AG09309 (cell line): ENCODE results near the gene YY1AP1.
"Not testable (repeated sequence)": the region's sequence is repeated elsewhere in the genome, so short reads cannot be mapped to it uniquely, and the experiment has no call there.

Experiments used
- DNase-seq: peaks from one replicate; pipeline ENCODE4 v3.0.0-alpha.2; 2010; ENCODE audit warnings: low read depth
- H3K4me3 ChIP-seq: 2 replicates; pipeline ENCODE4 v1.5.1; 2011; ENCODE audit warnings: mild to moderate bottlenecking, low read depth, low read length, moderate library complexity; ENCODE audit not compliant: control insufficient read depth
- CTCF ChIP-seq: IDR thresholded peaks from 2 replicates; pipeline ENCODE4 v1.5.1; 2011; ENCODE audit warnings: mild to moderate bottlenecking, low read depth, low read length, inconsistent platforms; ENCODE audit not compliant: insufficient read depth, control insufficient read depth; ENCODE audit errors: missing control alignments

YY1AP1 gene

DNA sequence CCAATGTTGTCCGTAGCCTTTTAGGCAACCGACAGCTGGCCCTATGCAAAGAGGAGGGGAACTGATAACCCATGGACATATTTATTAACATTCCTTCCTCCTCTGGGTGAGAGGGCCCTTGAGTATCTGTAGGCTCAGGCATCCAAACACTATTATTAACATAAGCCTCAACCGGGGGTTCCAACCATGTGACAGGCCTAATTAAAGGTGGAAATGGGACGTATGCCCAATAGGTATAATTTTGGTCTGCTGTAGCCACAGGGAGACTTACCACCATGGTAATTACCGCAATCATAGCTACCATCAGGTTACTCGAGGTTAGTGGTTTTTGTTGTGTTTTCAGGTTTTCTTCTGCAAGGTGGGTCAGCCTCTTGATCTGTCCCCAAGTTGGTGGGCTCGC, 5.6 kb upstream of the YY1AP1 start:
- TF ChIP-seq CTCF, result no peak
- no peak overlapping the region for H3K4me3 ChIP-seq
- DNase-seq, result no peak

DNA sequence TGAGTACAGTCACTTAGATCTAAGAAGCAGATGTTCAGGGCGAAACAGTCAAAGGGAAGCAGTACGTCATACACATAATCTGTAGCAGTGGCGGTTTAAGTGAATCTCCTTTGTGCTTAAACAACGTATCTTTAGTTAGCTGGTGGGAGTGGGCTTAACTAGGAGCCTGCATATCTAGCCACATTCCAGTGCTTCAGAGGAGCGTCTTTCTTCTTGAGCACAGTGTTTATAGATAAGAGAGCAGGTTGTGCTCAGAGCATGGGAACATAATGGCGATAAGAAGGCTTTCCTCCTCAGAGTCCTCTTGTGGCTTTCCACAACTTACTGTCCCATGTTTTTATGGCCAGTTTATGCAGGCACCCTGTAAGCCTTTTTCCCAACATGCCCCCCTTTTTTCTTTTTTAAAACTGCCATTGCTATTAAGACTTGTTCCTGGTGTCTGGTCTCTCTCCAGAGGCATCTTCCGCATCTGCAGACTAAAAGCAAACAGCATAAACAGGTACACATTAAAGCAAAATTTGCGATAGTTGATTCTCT, 3.5 kb upstream of the YY1AP1 start:
- TF ChIP-seq CTCF, result no peak

GRCh38 chr1:155689081-155689607, 570 bp upstream of the YY1AP1 start, which contains the start of gene DAP3:
TSS of gene DAP3 (plus strand) at chr1:155689091. CDS start at chr1:155709780, 20,689 bp downstream.
- DNase-seq, result not testable (repeated sequence)
- H3K4me3 ChIP-seq, result peak within 1 kb of the TSS; percentile 88

More for the DNA sequence above, 3.5 kb upstream of the YY1AP1 start:
- no peak for DNase-seq
- no peak overlapping the region for H3K4me3 ChIP-seq

- H3K4me3 ChIP-seq, result peak overlapping the region; percentile 88
- DNase-seq, result not testable (repeated sequence)
These were observed 760 bp downstream of the YY1AP1 start for GRCh38 chr1:155687705-155688323.

GRCh38 chr1:155681776-155682175, 6.8 kb downstream of the YY1AP1 start:
- no peak overlapping the region for H3K4me3 ChIP-seq
- TF ChIP-seq CTCF, result no peak
- no peak for DNase-seq

- TF ChIP-seq CTCF, result no peak
- no peak for DNase-seq
These were observed 8.0 kb downstream of the YY1AP1 start for GRCh38 chr1:155680531-155680930.

DNA sequence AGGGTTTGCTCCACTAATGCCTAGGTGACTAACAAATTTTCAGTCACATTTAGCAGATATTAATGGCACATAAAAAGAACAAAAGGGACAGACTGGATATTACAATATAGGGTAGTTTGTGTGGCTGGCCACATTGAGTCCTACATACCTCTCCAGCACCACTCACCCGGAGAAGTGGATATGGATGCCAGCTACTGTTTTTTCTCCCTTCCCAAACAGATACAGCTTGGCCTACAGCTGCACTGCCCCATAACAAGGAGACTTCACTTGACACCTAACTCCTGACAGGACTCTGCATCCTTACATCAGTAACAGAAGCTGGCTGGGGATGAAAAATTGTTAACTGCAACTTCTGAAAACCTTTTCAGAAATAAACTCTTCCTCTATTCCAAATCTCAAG, 9.6 kb downstream of the YY1AP1 start:
- not testable (repeated sequence) for DNase-seq, H3K4me3 ChIP-seq

More at GRCh38 chr1:155680531-155680930, 8.0 kb downstream of the YY1AP1 start:
- H3K4me3 ChIP-seq, result no peak overlapping the region

DNA sequence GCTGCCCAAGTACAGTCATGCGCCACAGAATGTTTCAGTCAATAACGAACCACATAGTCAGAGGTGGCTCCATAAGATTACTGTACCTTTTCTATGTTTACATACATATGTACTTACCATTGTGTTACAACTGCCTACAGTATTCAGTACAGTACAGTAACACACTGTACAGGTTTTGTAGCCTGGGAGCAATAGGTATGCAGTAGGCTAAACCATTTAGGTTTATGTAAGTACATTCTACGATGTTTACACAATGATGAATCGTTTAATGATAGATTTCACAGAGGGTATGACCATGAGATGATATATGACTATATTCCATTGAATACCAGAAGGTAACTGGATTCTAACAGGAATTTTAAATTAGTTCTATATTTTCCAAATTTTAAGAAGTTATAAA, 10.5 kb downstream of the YY1AP1 start:
- TF ChIP-seq CTCF, result no peak
- DNase-seq, result no peak
- H3K4me3 ChIP-seq, result no peak overlapping the region
